ENCODE results near the gene ATG9A. TPM values are rescaled to one million over a fixed set of nuclear protein-coding genes. Genes with fewer than 3 reads are reported as not detected.

ATG9A gene
- total RNA-seq, 1 experiment from 2014 or later = 32.5 TPM

- DNase-seq = no peak
- Histone ChIP-seq H3K4me3 (ENCODE audit: insufficient read depth, low read depth, low read length) (no peak overlapping the region), H3K27me3 (ENCODE audit: control insufficient read depth, insufficient read depth, low read length) (no peaks in the 10 kb centered on the region; the same call in 1 of the 2 replicates), H3K36me3 (replicated peaks; ENCODE audit: control insufficient read depth, insufficient read depth, low read length) (peaks cover 4% of the 10 kb centered on the region)
Observed at GRCh38 chr2:219174146-219174545, 55.3 kb downstream of the ATG9A start.

GRCh38 chr2:219173176-219173575 is 56.3 kb downstream of the ATG9A start:
- Histone ChIP-seq H3K27me3 (ENCODE audit: control insufficient read depth, insufficient read depth, low read length) (no peaks in the 10 kb centered on the region; the same call in 1 of the 2 replicates), H3K4me3 (ENCODE audit: insufficient read depth, low read depth, low read length) (no peak overlapping the region), H3K36me3 (replicated peaks; ENCODE audit: control insufficient read depth, insufficient read depth, low read length) (peaks cover 4% of the 10 kb centered on the region)
- no peak for DNase-seq

GRCh38 chr2:219172231-219173154 is 56.9 kb downstream of the ATG9A start:
- peak; percentile 21 for DNase-seq
- no peak overlapping the region for H3K4me3 ChIP-seq (ENCODE audit: insufficient read depth, low read depth, low read length)
- H3K27me3 ChIP-seq (ENCODE audit: control insufficient read depth, insufficient read depth, low read length) = no peaks in the 10 kb centered on the region; the same call in 1 of the 2 replicates
- peaks cover 4% of the 10 kb centered on the region for H3K36me3 ChIP-seq (replicated peaks; ENCODE audit: control insufficient read depth, insufficient read depth, low read length)

GRCh38 chr2:219171231-219171651 is 58.2 kb downstream of the ATG9A start:
- DNase-seq = peak; percentile 80
- H3K4me3 ChIP-seq (ENCODE audit: insufficient read depth, low read depth, low read length) = no peak overlapping the region

GRCh38 chr2:219169930-219170654 is 59.3 kb downstream of the ATG9A start, which contains the start of gene SLC23A3:
Gene SLC23A3, minus strand, starts transcription at chr2:219170029. Its CDS starts 45 bp downstream, at chr2:219169984.
- Histone ChIP-seq H3K4me3 (ENCODE audit: insufficient read depth, low read depth, low read length) (no peak within 1 kb of the TSS), H3K27me3 (ENCODE audit: control insufficient read depth, insufficient read depth, low read length) (no peaks in the 10 kb centered on the region; the same call in 1 of the 2 replicates), H3K36me3 (replicated peaks; ENCODE audit: control insufficient read depth, insufficient read depth, low read length) (peaks cover 4% of the 10 kb centered on the region)
- DNase-seq = no peak

More at GRCh38 chr2:219171231-219171651, 58.2 kb downstream of the ATG9A start:
- H3K36me3 ChIP-seq (replicated peaks; ENCODE audit: control insufficient read depth, insufficient read depth, low read length) = peaks cover 4% of the 10 kb centered on the region
- no peaks in the 10 kb centered on the region; the same call in 1 of the 2 replicates for H3K27me3 ChIP-seq (ENCODE audit: control insufficient read depth, insufficient read depth, low read length)

Other genes starting within 250 kb of the ATG9A start
- not detected in 2 replicates for gene FEV, start 244.5 kb downstream of the ATG9A start, total RNA-seq (2014; rRNA removed; shearing (Covaris generic))
- gene CRYBA2, start 236.2 kb downstream of the ATG9A start, total RNA-seq (2014; rRNA removed; shearing (Covaris generic)) = not detected in 2 replicates
- 0.11 TPM in 1 of 2 replicates, not detected in the other for gene CFAP65, start 188.1 kb downstream of the ATG9A start, total RNA-seq (2014; rRNA removed; shearing (Covaris generic))
- gene IHH, start 168.7 kb downstream of the ATG9A start, total RNA-seq (2014; rRNA removed; shearing (Covaris generic)) = 1.1 TPM in 2 replicates
- gene NHEJ1, start 68.8 kb downstream of the ATG9A start, total RNA-seq (2014; rRNA removed; shearing (Covaris generic)) = 22.0 and 22.7 TPM in 2 replicates
- not detected in 2 replicates for gene SLC23A3, start 59.6 kb downstream of the ATG9A start, total RNA-seq (2014; rRNA removed; shearing (Covaris generic))
- gene CNPPD1, start 52.7 kb downstream of the ATG9A start, total RNA-seq (2014; rRNA removed; shearing (Covaris generic)) = 27.7 and 33.2 TPM in 2 replicates
- gene RETREG2, start 51.4 kb downstream of the ATG9A start, total RNA-seq (2014; rRNA removed; shearing (Covaris generic)) = 60.2 and 64.5 TPM in 2 replicates
- 25.3 and 29.9 TPM in 2 replicates for gene ZFAND2B, start 22.9 kb downstream of the ATG9A start, total RNA-seq (2014; rRNA removed; shearing (Covaris generic))
- gene ABCB6, start 10.7 kb downstream of the ATG9A start, total RNA-seq (2014; rRNA removed; shearing (Covaris generic)) = 50.4 and 74.8 TPM in 2 replicates
- 56.9 and 63.4 TPM in 2 replicates for gene ANKZF1, start 170 bp upstream of the ATG9A start, total RNA-seq (2014; rRNA removed; shearing (Covaris generic))
- gene GLB1L, start 15.8 kb upstream of the ATG9A start, total RNA-seq (2014; rRNA removed; shearing (Covaris generic)) = 4.9 and 6.6 TPM in 2 replicates
- 26.2 and 38.6 TPM in 2 replicates for gene STK16, start 15.8 kb upstream of the ATG9A start, total RNA-seq (2014; rRNA removed; shearing (Covaris generic))
- gene TUBA4B, start 23.6 kb upstream of the ATG9A start, total RNA-seq (2014; rRNA removed; shearing (Covaris generic)) = 0.28 TPM in 1 of 2 replicates, not detected in the other
- 20.3 and 43.9 TPM in 2 replicates for gene TUBA4A, start 24.3 kb upstream of the ATG9A start, total RNA-seq (2014; rRNA removed; shearing (Covaris generic))
- gene DNAJB2, start 49.7 kb upstream of the ATG9A start, total RNA-seq (2014; rRNA removed; shearing (Covaris generic)) = 29.1 and 38.6 TPM in 2 replicates
- gene PTPRN, start 79.8 kb upstream of the ATG9A start, total RNA-seq (2014; rRNA removed; shearing (Covaris generic)) = 0.73 and 2.0 TPM in 2 replicates
- not detected in 2 replicates for gene RESP18, start 103.1 kb upstream of the ATG9A start, total RNA-seq (2014; rRNA removed; shearing (Covaris generic))
- 44.8 and 55.5 TPM in 2 replicates for gene DNPEP, start 158.3 kb upstream of the ATG9A start, total RNA-seq (2014; rRNA removed; shearing (Covaris generic))
- 14.7 and 18.8 TPM in 2 replicates for gene DES, start 188.7 kb upstream of the ATG9A start, total RNA-seq (2014; rRNA removed; shearing (Covaris generic))
- gene SPEG, start 205.2 kb upstream of the ATG9A start, total RNA-seq (2014; rRNA removed; shearing (Covaris generic)) = 25.3 and 27.4 TPM in 2 replicates

Measured in H7 (cell line).